GM21528 (cell line): ENCODE measurements around the gene PXN.

Experiments
- ATAC-seq: cut with Tn5 transposase; IDR thresholded peaks from one replicate; pipeline ENCODE4 v1.9.1; 2021; ENCODE audit warnings: mild to moderate bottlenecking, moderate library complexity; ENCODE audit not compliant: unreplicated experiment, low FRiP score

PXN gene

DNA sequence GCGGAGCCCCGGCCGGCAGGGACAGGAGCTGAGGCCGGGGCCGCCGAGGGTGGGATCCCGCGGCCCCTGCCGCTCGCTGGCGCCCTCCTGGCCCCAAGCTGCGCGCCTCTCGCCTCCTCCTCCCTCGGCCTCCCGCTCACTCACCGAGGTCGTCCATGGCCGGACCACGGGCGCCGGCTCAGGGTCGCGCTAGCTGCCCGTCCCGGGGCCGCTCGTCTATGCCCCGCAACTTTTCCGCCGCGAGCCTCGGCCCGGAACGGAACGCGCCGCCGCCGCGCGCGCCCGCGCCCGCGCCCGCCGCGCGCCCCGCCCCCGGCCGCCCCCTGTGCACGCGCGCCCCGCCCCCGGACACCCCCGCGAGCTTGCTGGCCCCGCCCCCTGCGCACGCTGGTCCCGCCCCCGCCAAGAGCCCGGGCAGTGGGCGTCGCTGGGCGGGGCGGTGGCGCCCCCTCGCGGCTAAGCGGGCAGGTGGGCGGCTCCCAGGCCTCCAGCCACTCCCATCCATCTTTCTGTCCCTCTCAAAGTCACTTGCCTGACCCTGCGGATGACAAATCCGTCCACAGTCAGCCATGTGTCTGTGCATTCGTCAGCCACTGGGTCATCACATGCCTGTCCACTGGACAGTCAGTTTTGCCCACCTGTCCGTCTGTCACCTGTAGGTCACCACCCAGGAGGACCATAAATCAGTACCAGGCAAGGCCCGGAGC is at the start of gene PXN:
Gene PXN (minus strand): TSS at position 258 of the 707 bp plus-strand sequence. CDS start 101 bp downstream, at position 157.
- ATAC-seq = peak; percentile 70

DNA sequence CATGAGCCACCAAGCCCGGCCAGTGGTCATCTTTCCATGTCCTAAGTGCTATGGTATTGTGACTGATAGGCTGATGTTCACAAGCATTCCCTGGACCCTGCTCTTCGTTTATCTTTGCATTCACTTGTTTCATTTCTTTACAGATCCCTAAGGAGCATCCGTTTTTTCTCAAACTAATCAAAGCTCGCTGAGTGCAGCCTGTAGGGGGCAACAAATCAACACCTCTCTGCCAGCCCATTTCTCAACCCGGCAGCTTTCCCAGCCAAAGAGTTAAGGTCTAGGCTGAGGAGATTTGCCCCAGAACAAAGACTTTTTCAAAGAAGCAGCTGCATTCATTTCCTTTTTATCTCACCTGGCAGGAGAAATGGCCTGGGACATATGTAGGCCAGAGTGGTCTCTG is 48.7 kb upstream of the PXN start:
- no peak for ATAC-seq

DNA sequence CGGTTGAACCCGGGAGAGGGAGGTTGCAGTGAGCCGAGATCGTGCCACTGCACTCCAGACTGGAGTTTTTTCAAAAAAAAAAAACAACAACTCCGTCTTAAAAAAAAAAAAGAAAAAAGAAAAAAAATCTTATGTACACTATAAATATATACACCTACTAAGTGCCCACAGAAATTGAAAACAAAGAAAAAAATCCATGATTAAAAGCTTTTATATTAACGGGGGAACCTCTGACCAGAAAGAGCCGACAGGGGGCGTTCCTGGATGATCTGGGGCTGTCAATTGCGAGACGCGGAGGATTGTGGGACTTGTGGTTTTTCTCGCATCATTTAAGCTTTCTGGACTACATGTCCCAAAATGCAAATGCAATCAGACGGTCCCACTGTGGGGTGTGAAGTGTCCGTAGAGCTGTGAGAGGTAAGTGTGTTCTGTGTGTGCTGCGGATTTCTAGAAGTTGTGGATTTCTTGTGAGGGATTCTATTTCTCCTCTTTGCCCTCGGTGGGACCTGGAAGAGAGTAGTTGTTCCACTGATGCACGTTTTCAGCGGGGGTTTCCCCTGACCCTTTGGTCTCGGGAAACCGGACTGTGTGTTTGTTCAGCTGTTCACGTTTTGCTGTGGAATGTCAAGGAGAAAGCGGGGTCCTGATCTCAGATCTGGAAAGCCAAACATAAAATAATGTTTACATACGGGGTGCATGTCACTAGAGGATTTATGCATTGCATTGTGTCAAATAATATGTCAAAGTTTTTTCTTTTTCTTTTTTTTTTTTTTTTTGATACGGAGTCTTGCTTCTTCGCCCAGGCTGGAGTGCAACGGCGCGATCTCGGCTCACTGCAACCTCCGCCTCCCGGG is 36.7 kb upstream of the PXN start, which contains the start of gene SIRT4:
Gene SIRT4 (plus strand): TSS at position 360 of the 854 bp plus-strand sequence. CDS start 1,241 bp downstream, outside the sequence.
- ATAC-seq = peak; percentile 93

DNA sequence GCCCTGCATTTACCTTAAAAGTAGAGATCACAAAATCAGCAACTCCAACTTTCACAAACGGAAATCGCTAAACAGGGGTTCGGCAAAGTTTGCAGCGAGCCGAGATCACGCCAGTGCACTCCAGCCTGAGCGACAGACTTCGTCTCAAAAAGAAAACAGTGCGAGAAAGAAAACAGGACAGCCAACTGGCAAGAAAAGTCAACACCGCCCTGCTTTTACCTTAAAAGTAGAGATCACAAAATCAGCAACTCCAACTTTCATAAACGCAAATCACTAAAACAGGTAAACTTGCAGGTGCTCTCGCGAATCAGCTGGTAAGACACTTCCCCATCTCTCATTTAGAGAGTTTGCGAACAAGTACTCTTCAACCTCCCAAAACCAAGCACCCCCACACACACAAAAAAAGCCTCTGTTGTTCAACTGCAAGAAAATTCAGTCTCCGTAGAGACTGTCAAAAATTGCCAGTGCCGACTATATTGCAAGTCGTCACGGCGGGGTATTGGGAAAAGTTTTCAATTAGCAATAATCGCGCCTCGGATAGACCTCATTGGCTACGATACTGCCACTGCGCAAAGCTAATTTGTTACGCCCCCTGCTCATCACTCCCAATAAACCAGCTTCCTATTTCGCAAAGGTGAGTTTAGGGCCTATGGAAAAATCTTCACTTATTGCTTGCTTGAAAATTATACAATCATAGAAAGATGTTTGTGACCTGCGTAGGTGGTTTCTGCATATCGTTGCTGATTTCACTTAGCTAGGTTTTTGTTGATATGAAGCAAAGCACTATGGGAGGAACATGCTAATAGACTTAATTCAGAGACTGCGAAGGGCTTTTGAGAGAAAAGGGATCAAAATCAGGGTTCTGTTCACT is 27.4 kb upstream of the PXN start, which contains the start of gene RNU4-1:
Gene RNU4-1 (minus strand): TSS at position 577 of the 871 bp plus-strand sequence.
- peak; percentile 42 for ATAC-seq

DNA sequence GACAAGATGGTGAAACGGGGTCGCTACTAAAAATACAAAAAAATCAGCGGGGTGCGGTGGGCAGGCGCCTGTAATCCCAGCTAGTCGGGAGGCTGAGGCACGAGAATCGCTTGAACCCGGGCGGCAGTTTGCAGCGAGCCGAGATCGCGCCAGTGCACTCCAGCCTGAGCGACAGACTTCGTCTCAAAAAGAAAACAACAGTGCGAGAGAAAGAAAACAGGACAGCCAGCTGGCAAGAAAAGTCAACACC is 26.8 kb upstream of the PXN start:
- ATAC-seq = peak; percentile 18

- no peak for ATAC-seq
These were observed 25.2 kb upstream of the PXN start for GRCh38 chr12:120290609-120291305.

DNA sequence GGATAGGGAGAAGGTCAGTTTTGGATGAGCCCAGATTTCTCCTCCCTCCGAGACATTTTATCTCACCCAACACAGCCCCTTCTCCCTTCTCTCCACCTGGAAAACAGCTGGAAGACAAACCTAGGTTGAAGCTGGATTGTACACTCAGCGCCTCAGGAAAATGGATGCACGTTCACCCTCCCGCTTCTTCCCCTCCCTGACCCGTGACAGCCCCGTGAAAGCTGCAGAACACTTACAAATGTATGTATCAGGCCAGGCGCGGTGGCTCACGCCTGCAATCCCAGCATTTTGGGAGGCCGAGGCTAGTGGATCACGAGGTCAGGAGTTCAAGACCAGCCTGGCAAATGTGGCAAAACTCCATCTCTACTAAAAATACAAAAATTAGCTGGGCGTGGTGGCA is 22.0 kb upstream of the PXN start:
- no peak for ATAC-seq

- ATAC-seq = no peak
These were observed 21.4 kb upstream of the PXN start for GRCh38 chr12:120286768-120287490.

DNA sequence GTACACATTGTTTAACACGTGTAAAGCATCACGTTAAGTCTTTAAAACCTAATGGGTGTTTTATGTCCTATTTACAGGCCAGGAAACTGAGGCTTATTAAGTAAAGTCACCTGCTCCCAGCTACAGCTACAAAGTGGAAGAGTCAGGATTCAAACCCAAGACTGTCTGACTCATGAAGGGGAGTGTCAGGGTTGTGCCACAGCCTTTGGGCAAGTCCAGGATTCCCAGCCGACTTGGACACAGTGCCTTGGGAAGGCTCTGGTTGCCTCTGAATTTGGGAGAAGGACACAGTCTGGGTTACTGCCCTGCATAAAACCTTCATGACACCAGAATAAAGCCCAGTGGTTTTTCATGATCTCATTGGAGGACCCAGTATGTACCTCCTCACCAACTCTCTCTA is 18.9 kb upstream of the PXN start:
- ATAC-seq = no peak

DNA sequence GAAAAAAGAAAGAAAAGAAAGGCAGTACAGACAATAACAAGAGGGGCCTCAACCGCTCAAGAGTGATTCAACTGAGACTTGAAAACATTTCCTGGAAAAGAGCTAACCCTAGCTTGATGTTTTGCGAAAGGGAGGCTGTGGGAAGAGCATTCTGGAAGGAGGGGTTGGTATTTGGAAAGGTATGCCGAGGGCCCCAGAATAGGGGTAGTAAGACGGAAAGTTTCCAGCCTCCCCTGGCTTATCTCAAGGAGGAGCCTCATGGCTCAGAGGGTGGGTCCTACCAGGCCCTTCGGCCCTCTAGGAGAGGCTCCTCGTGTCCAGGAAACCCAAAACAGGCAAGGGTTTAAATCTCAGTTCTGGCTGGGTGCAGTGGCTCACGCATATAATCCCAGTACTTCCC is 17.8 kb upstream of the PXN start:
- no peak for ATAC-seq

GRCh38 chr12:120278137-120279069 is 12.9 kb upstream of the PXN start:
- no peak for ATAC-seq

DNA sequence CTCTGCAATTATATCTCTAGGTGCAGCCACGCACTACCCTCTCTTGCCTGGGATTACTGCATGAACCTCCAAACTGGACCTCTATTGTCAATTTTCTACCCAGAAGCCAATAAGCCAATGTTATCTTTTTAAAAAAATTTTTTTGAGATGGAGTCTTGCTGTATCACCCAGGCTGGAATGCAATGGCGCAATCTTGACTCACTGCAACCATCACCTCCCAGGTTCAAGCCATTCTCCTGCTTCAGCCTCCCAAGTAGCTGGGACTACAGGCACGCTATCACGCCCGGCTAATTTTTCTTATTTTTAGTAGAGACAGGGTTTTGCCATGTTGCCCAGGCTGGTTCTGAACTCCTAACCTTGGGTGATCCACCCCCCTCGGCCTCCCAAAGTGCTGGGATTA is 11.2 kb upstream of the PXN start:
- ATAC-seq = no peak

GRCh38 chr12:120267736-120268135 is 2.2 kb upstream of the PXN start:
- ATAC-seq = no peak

DNA sequence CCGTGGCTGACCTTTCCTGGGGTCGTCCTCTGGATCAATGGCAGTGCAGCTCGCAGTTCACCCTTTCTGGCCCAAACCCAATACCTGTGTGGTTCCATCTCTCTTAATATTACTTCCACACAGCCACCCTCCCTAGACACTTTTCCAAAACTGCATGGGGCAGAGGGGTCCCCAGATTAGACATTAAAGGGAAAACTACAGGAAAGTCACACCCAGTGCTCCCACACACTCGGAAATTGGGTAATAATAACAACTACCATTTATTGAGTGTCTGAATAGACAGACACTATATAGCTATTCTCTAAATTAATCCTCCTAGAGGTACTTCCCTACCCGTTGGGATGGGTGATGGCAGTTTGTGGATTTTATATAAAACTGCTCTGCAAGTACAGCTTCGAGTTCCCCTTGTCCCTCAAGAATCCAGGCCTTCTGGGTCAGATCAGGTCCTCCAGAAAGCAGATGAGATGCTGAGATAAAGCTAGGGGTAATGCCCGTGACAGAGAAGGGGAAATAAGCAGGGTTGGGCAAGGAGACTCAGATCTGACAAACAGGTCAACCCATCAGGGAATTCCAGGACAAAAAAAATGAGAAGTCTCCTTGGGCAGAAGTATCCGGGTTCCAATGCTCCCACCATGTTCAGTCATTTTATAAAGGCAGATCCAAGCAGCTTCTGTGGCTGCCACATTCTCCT is 795 bp upstream of the PXN start:
- no peak for ATAC-seq

DNA sequence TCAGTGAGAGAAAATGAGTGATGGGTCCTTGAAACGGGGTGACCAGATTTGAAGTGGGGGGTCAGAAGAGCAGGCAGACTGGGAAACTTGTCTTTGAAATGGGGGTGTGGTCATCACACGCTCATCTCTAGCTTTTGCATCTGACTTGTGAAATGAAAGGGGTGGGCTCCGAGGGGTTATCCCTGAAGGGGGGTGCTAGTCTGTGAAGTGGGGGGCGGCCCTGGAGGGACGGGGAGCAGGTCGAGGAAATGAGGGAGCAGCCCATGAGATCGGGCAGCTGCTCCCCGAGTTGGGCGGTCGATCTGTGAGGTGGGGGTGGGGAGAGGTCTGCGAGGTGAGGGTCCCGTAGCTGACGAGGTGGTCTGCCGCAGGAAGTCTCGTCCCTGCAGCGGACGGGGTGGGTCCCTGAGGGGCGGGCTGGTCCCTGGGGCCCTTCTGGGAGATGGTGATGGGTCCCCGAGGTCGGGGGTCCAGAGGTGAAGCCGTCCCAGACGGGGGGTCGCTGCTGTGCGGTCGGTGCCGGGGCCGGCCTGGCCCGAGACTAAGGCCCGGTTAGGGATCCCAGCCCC is 542 bp downstream of the PXN start:
- no peak for ATAC-seq

GRCh38 chr12:120264086-120264903 is 1.2 kb downstream of the PXN start:
- no peak for ATAC-seq

GRCh38 chr12:120263748-120264085 is 1.8 kb downstream of the PXN start:
- ATAC-seq = no peak
